Panc1 (cell line): Measurements from ENCODE around the gene NEIL1. TPM values are rescaled to one million over a fixed set of nuclear protein-coding genes. Genes with fewer than 3 reads are reported as not detected.

ENCODE experiments used
- ATAC-seq: fragments of 200-7000 bp; cut with Tn5 transposase; 2 replicates; pipeline ENCODE4 v1.9.1; 2020; ENCODE audit warnings: mild to moderate bottlenecking, moderate library complexity
- BruUV-seq: library from RNA; stranded (reverse); fragments of 400-500 nt; replicated peaks from 2 replicates; lab custom pipeline; 2021; lab: Mats Ljungman, UMichigan
- CTCF ChIA-PET: fragments of 300-600 bp; sonication (Branson Sonifier 250); formaldehyde crosslinking; loops from one replicate; lab custom pipeline; 2022; ENCODE audit warnings: antibody characterized with exemption; lab: Charles Lee
- POLR2A ChIA-PET: fragments of 300-600 bp; sonication (Branson Sonifier 250); formaldehyde crosslinking; loops from one replicate; lab custom pipeline; 2022; ENCODE audit warnings: antibody characterized with exemption; lab: Charles Lee
- DNase-seq: peaks from one replicate; pipeline ENCODE4 v3.0.0-alpha.2; 2010; ENCODE audit warnings: low read depth, low spot score
- H3K27ac ChIP-seq: 2 replicates; pipeline ENCODE4 v1.5.1; 2011; ENCODE audit warnings: mild to moderate bottlenecking, low read length, inconsistent platforms
- H3K27me3 ChIP-seq: fragments of 200-500 bp; sonication (Bioruptor generic); 2 replicates; pipeline ENCODE4 v1.6.0; 2014; ENCODE audit warnings: low read length, inconsistent platforms; ENCODE audit not compliant: control insufficient read depth, insufficient read depth
- H3K36me3 ChIP-seq: fragments of 200-500 bp; sonication (Bioruptor generic); 2 replicates; pipeline ENCODE4 v1.5.1; 2014; ENCODE audit warnings: inconsistent platforms, mild to moderate bottlenecking, low read length, moderate library complexity; ENCODE audit not compliant: control insufficient read depth, insufficient read depth
- H3K4me1 ChIP-seq: 2 replicates; pipeline ENCODE4 v1.5.1; 2011; ENCODE audit warnings: inconsistent platforms, mild to moderate bottlenecking, low read length, moderate library complexity; ENCODE audit not compliant: control insufficient read depth, insufficient read depth
- H3K4me3 ChIP-seq, 2 experiments: 2 replicates each; pipeline ENCODE4 v1.5.1; 2011 to 2012; ENCODE audit warnings: low read depth in 2 of 2, low read length in 2 of 2, mild to moderate bottlenecking in 2 of 2, inconsistent platforms in 1 of 2, moderate library complexity in 1 of 2
- H3K9me3 ChIP-seq: fragments of 200-500 bp; sonication (Bioruptor generic); 2 replicates; pipeline ENCODE4 v1.5.1; 2014; ENCODE audit warnings: low read depth, mild to moderate bottlenecking, inconsistent platforms, low read length, moderate library complexity; ENCODE audit not compliant: control insufficient read depth, insufficient read depth
- CTCF ChIP-seq: fragments of 450-650 bp; IDR thresholded peaks from 2 replicates; pipeline ENCODE4 v1.5.1; 2017; ENCODE audit warnings: mild to moderate bottlenecking
- POLR2AphosphoS5 ChIP-seq: IDR thresholded peaks from 2 replicates; pipeline ENCODE4 v1.6.1; 2012; ENCODE audit warnings: mild to moderate bottlenecking, low read depth, low read length, moderate library complexity
- REST ChIP-seq, 2 experiments: IDR thresholded peaks; 2 replicates each; pipeline ENCODE4 v1.6.1; 2011 to 2012; ENCODE audit warnings: low read depth in 2 of 2, control low read depth in 1 of 2, low read length in 1 of 2, mild to moderate bottlenecking in 1 of 2, moderate library complexity in 1 of 2; ENCODE audit not compliant: insufficient read depth in 1 of 2
- SIN3A ChIP-seq: IDR thresholded peaks from 2 replicates; pipeline ENCODE4 v1.6.1; 2012; ENCODE audit warnings: low read depth, mild to moderate bottlenecking, low read length, moderate library complexity, borderline replicate concordance; ENCODE audit not compliant: insufficient read depth
- TCF7L2 ChIP-seq: IDR thresholded peaks from 2 replicates; pipeline ENCODE4 v1.6.1; 2011; ENCODE audit warnings: mild to moderate bottlenecking, low read depth, low read length, inconsistent platforms
- in situ Hi-C: cut with HindIII; loops from 2 replicates; pipeline ENCODE4 v1.10.0; 2016; ENCODE audit warnings: low sequenced_read_pairs, low pct_unique_long_range_greater_than_20kb
- intact Hi-C: fragments of 100-400 bp; cut with micrococcal nuclease; formaldehyde crosslinking; loops from one replicate; pipeline ENCODE4 v1.10.0; 2022; ENCODE audit not compliant: unreplicated experiment
- total RNA-seq: library from RNA; stranded (reverse); gene quantifications from one replicate; pipeline ENCODE4 v1.2.1, GENCODE V29; 2021; ENCODE audit not compliant: unreplicated experiment

The NEIL1 gene
- total RNA-seq, 1 experiment from 2014 or later = 3.4 TPM

- Histone ChIP-seq H3K9me3 (no peaks in the 10 kb centered on the region), H3K4me3 (no peak overlapping the region), H3K4me1 (peaks cover 12% of the 10 kb centered on the region), H3K27ac (no peak overlapping the region), H3K36me3 (peaks cover 3% of the 10 kb centered on the region; the same call in 1 of the 2 replicates), H3K27me3 (no peaks in the 10 kb centered on the region)
- ChIA-PET CTCF (no interaction called here), POLR2A (no interaction called here)
- intact Hi-C loops (no loop called here), in situ Hi-C loops (no loop called here)
- ATAC-seq = no peak
- no peak for DNase-seq
- TF ChIP-seq POLR2AphosphoS5 (no peak), SIN3A (no peak), TCF7L2 (no peak), REST (IDR thresholded peaks at IDR 0.05; ENCODE audit: insufficient read depth in 1 of 2, low read depth in 2 of 2, low read length in 1 of 2) (no peak), CTCF (no peak)
- BruUV-seq = no TSS peak
These were observed 18.0 kb downstream of the NEIL1 start for GRCh38 chr15:75364881-75365280.

- CTCF ChIA-PET = interaction anchor here (0.7 kb wide), 1 partner anchor 228 kb away, joined by 3 read pairs; no protein-coding TSS in a partner anchor
- DNase-seq (no peak), ATAC-seq (no peak)
- no peak overlapping the region for H3K27ac ChIP-seq
- H3K4me1 ChIP-seq = peaks cover 15% of the 10 kb centered on the region
- peaks cover 15% of the 10 kb centered on the region for H3K36me3 ChIP-seq
- H3K4me3 ChIP-seq = no peak overlapping the region
- no peaks in the 10 kb centered on the region for H3K9me3 ChIP-seq
- in situ Hi-C loops = no loop called here
- BruUV-seq = no TSS peak
- POLR2A ChIA-PET = no interaction called here
- no peaks in the 10 kb centered on the region for H3K27me3 ChIP-seq
- TF ChIP-seq SIN3A = no peak
- TF ChIP-seq REST (IDR thresholded peaks at IDR 0.05; ENCODE audit: insufficient read depth in 1 of 2, low read depth in 2 of 2, low read length in 1 of 2) = no peak
- no peak for TF ChIP-seq POLR2AphosphoS5
- TF ChIP-seq TCF7L2 = no peak
- intact Hi-C loops = no loop called here
These were observed 19.3 kb downstream of the NEIL1 start for GRCh38 chr15:75366163-75366562.
